Measurements from ENCODE around the gene MRPS21.

Gene MRPS21

GRCh38 chr1:150267896-150268295, 25.8 kb upstream of the MRPS21 start:
- Histone ChIP-seq H3K4me3 (ENCODE audit: low read depth, low read length) (peak overlapping the region; percentile 98), H3K4me1 (no peaks in the 10 kb centered on the region), H3K36me3 (peaks cover 20% of the 10 kb centered on the region), H3K27me3 (no peaks in the 10 kb centered on the region), H3K9me3 (no peaks in the 10 kb centered on the region)
- no peak for TF ChIP-seq CTCF (IDR thresholded peaks at IDR 0.05; ENCODE audit: low read depth, low read length)
- DNase-seq: no peak

- Histone ChIP-seq H3K9me3 (no peaks in the 10 kb centered on the region), H3K36me3 (peaks cover 20% of the 10 kb centered on the region), H3K4me1 (no peaks in the 10 kb centered on the region), H3K4me3 (ENCODE audit: low read depth, low read length) (peak overlapping the region; percentile 98), H3K27me3 (no peaks in the 10 kb centered on the region)
- DNase-seq: no peak
- TF ChIP-seq CTCF (IDR thresholded peaks at IDR 0.05; ENCODE audit: low read depth, low read length): no peak
Measured at GRCh38 chr1:150268340-150268704, 25.3 kb upstream of the MRPS21 start.

GRCh38 chr1:150268705-150269403, 24.8 kb upstream of the MRPS21 start, which contains the start of gene APH1A:
Gene APH1A, minus strand, starts transcription at chr1:150269016. Its CDS starts 206 bp downstream, at chr1:150268810.
- Histone ChIP-seq H3K4me3 (ENCODE audit: low read depth, low read length) (peak within 1 kb of the TSS; percentile 98), H3K36me3 (peaks cover 20% of the 10 kb centered on the region), H3K4me1 (no peaks in the 10 kb centered on the region), H3K27me3 (no peaks in the 10 kb centered on the region), H3K9me3 (no peaks in the 10 kb centered on the region)
- TF ChIP-seq CTCF (IDR thresholded peaks at IDR 0.05; ENCODE audit: low read depth, low read length): no peak
- DNase-seq: peak; percentile 97

GRCh38 chr1:150269451-150269850, 24.2 kb upstream of the MRPS21 start:
- Histone ChIP-seq H3K9me3 (no peaks in the 10 kb centered on the region), H3K36me3 (peaks cover 20% of the 10 kb centered on the region), H3K4me1 (no peaks in the 10 kb centered on the region), H3K27me3 (no peaks in the 10 kb centered on the region), H3K4me3 (ENCODE audit: low read depth, low read length) (peak overlapping the region; percentile 98)
- DNase-seq: no peak
- no peak for TF ChIP-seq CTCF (IDR thresholded peaks at IDR 0.05; ENCODE audit: low read depth, low read length)

GRCh38 chr1:150271291-150271959, 22.2 kb upstream of the MRPS21 start:
- no peak for DNase-seq
- H3K36me3 ChIP-seq: peaks cover 10% of the 10 kb centered on the region
- no peak overlapping the region for H3K4me3 ChIP-seq (ENCODE audit: low read depth, low read length)
- no peaks in the 10 kb centered on the region for H3K27me3 ChIP-seq
- H3K9me3 ChIP-seq: no peaks in the 10 kb centered on the region
- no peak for TF ChIP-seq CTCF (IDR thresholded peaks at IDR 0.05; ENCODE audit: low read depth, low read length)
- no peaks in the 10 kb centered on the region for H3K4me1 ChIP-seq

GRCh38 chr1:150273311-150273710, 20.4 kb upstream of the MRPS21 start:
- H3K4me3 ChIP-seq (ENCODE audit: low read depth, low read length): no peak overlapping the region

More at GRCh38 chr1:150273311-150273710, 20.4 kb upstream of the MRPS21 start:
- Histone ChIP-seq H3K36me3 (no peaks in the 10 kb centered on the region), H3K4me1 (no peaks in the 10 kb centered on the region), H3K9me3 (no peaks in the 10 kb centered on the region), H3K27me3 (no peaks in the 10 kb centered on the region)
- TF ChIP-seq CTCF (IDR thresholded peaks at IDR 0.05; ENCODE audit: low read depth, low read length): no peak
- no peak for DNase-seq

Data from BE2C (cell line).